GM12865 (cell line): ENCODE measurements around the gene AP1B1.

Source experiments
- DNase-seq: peaks from one replicate; pipeline ENCODE4 v3.0.0; 2010; ENCODE audit warnings: low read depth
- H3K4me3 ChIP-seq: 2 replicates; pipeline ENCODE4 v1.5.1; 2011; ENCODE audit warnings: mild to moderate bottlenecking, low read depth, low read length, control low read depth
- CTCF ChIP-seq: IDR thresholded peaks from 2 replicates; pipeline ENCODE4 v1.5.1; 2011; ENCODE audit warnings: low read length, control low read depth, low read depth, inconsistent platforms; ENCODE audit not compliant: insufficient read depth; ENCODE audit errors: missing control alignments

AP1B1 gene

DNA sequence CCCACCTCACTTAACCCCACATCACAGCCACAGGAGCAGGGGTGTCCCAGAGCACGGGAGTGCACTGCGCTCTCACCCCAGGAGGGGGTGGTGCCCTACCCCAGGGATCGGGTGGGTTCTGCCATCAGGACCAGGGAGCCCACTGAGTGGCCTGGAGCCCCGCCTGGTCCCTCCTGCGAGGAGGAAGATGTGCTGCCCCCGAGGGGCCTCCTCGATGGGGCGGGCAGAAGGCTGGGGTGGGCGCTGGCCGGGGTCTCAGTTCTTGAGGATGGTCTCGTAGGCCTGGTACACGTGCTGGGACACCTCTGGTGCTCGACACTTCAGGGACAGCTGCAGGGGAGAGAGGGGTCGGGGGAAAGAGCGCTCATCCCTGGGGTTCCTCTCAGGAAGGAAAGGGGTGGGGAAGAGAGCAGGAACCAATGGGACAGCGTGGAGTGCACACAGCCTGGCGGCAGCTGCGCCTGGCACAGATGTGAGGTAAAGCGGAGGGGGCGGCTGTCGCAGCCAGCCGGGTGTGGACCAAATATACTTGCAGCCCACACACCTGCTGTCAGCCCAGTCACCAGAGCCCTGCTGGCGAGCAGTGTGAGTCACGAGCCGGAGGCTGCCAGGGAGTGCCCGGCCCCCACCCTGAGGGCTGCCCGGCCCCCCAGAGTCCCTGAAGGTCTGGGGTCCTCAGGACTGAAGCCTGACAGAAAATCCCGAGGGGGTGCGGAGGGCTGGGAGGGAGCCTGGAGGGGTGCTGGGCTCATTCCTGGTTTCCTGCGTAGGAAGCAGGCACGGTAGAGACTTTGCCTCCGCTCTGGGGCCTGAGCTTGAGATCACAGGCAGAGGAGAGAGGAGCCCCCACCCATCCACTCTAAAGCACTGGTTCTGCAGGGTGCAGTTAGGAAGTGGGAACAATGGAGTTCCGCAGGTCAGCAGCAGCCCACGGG, 59.5 kb downstream of the AP1B1 start:
- no peak for TF ChIP-seq CTCF
- DNase-seq: no peak
- H3K4me3 ChIP-seq: no peak overlapping the region

DNA sequence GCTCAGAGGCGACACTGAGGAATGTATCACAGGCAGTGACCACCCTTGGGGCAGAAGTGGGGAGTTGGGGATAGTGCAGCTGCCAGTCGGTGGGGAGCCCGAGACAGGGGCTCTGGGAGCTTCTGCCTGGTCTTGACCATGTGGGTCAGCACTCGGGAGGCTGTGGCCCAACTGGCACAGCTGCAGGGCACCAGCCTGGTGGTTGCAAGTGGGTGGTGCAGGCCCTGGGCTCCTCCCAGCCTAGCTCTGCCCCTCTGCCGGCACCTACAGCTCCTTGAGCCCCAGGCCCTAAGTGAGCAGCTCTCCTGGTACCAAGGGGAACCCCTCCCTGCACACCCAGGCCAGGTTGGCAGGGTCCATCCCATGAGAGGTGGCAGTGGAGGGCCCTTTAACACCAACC, 60.3 kb downstream of the AP1B1 start:
- no peak for DNase-seq
- TF ChIP-seq CTCF: no peak
- no peak overlapping the region for H3K4me3 ChIP-seq

- TF ChIP-seq CTCF: no peak
- no peak overlapping the region for H3K4me3 ChIP-seq
- no peak for DNase-seq
Observed at GRCh38 chr22:29327089-29327764, 61.1 kb downstream of the AP1B1 start.

GRCh38 chr22:29326481-29326880, 61.9 kb downstream of the AP1B1 start:
- TF ChIP-seq CTCF: no peak

GRCh38 chr22:29325785-29326315, 62.5 kb downstream of the AP1B1 start:
- TF ChIP-seq CTCF: no peak
- H3K4me3 ChIP-seq: no peak overlapping the region
- DNase-seq: no peak

More at GRCh38 chr22:29326481-29326880, 61.9 kb downstream of the AP1B1 start:
- DNase-seq: no peak
- H3K4me3 ChIP-seq: no peak overlapping the region

DNA sequence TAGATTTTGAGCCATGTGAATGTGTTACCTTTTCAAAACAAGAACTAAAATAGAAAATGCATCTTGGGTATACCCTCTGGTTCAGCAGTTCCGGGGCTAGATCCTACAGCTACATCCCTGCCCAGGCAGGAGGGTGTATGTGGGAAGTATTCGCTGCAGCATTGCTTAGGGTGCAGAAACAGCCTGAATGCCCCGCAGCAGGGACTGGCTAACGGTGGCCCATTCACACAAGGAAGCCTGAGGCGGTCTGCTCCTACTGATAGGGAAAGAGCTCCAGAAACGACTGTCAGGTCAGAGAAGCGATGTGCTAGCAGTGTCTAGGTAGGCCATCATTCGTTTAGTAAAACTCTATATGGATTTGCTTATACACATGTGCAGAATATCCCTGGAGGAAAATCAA, 63.0 kb downstream of the AP1B1 start:
- H3K4me3 ChIP-seq: no peak overlapping the region
- DNase-seq: no peak
- TF ChIP-seq CTCF: no peak

DNA sequence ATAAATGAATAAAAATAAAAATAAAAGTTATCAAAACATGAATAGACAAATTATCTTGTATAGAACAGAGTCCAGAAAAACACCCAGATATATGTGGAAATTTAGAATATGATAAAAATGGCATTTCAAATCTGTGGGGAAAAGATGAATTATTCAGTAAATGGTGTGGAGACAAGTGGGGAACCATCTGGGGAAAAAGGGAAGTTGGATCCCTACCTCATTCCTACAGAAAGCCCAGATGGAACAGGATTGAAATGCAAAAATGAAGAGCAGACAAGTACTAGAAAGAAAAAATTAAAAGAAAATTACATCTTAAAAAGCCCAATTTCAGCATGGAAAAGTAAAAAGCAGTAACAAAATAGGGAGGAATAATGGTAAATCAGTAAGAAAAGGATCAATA, 64.7 kb downstream of the AP1B1 start:
- no peak overlapping the region for H3K4me3 ChIP-seq
- no peak for DNase-seq
- TF ChIP-seq CTCF: no peak
